ENCODE results near the gene GPR137C. TPM values are rescaled to one million over a fixed set of nuclear protein-coding genes. Genes with fewer than 3 reads are reported as not detected.
A peak's percentile ranks its signal among the peaks of the same experiment; 100 is the strongest.

The GPR137C gene
- total RNA-seq (2012; rRNA removed), result 0.44 and 0.51 TPM in 2 replicates

- H3K9me3 ChIP-seq (replicated peaks; ENCODE audit: low read length), result no peaks in the 10 kb centered on the region
- peak within 1 kb of the TSS; percentile 81 for H3K9ac ChIP-seq (ENCODE audit: low read depth, low read length)
- H3K4me2 ChIP-seq (ENCODE audit: low read length), result peak within 1 kb of the TSS; percentile 91
- no peaks in the 10 kb centered on the region for H3K27me3 ChIP-seq (ENCODE audit: control insufficient read depth, insufficient read depth, low read length)
- H3K4me1 ChIP-seq (ENCODE audit: control insufficient read depth, insufficient read depth, low read length), result no peaks in the 10 kb centered on the region
- peak within 1 kb of the TSS; percentile 83 for H3K4me3 ChIP-seq (ENCODE audit: low read length)
- H3K36me3 ChIP-seq (ENCODE audit: insufficient read depth, low read length), result no peaks in the 10 kb centered on the region
These were observed at the start of gene GPR137C, which contains the start of gene TXNDC16 for GRCh38 chr14:52552063-52552988. GPR137C (plus strand) TSS chr14:52552836; CDS start chr14:52553148, 312 bp downstream. TXNDC16 (minus strand) TSS chr14:52552505; CDS start chr14:52543557, 8,948 bp downstream.

- Histone ChIP-seq H3K4me1 (ENCODE audit: control insufficient read depth, insufficient read depth, low read length) (no peaks in the 10 kb centered on the region), H3K27me3 (ENCODE audit: control insufficient read depth, insufficient read depth, low read length) (no peaks in the 10 kb centered on the region), H3K36me3 (ENCODE audit: insufficient read depth, low read length) (no peaks in the 10 kb centered on the region), H3K9me3 (replicated peaks; ENCODE audit: low read length) (no peaks in the 10 kb centered on the region), H3K9ac (ENCODE audit: low read depth, low read length) (no peak overlapping the region), H3K4me2 (ENCODE audit: low read length) (no peak overlapping the region), H3K4me3 (ENCODE audit: low read length) (no peak overlapping the region)
These were observed 39.4 kb upstream of the GPR137C start for GRCh38 chr14:52513249-52513648.

GRCh38 chr14:52514046-52514811 lies 38.4 kb upstream of the GPR137C start:
- Histone ChIP-seq H3K4me3 (ENCODE audit: low read length) (no peak overlapping the region), H3K4me2 (ENCODE audit: low read length) (no peak overlapping the region), H3K4me1 (ENCODE audit: control insufficient read depth, insufficient read depth, low read length) (no peaks in the 10 kb centered on the region), H3K36me3 (ENCODE audit: insufficient read depth, low read length) (no peaks in the 10 kb centered on the region), H3K9me3 (replicated peaks; ENCODE audit: low read length) (no peaks in the 10 kb centered on the region), H3K27me3 (ENCODE audit: control insufficient read depth, insufficient read depth, low read length) (no peaks in the 10 kb centered on the region), H3K9ac (ENCODE audit: low read depth, low read length) (no peak overlapping the region)

GRCh38 chr14:52522033-52522432 lies 30.6 kb upstream of the GPR137C start:
- Histone ChIP-seq H3K4me1 (ENCODE audit: control insufficient read depth, insufficient read depth, low read length) (no peaks in the 10 kb centered on the region), H3K9me3 (replicated peaks; ENCODE audit: low read length) (no peaks in the 10 kb centered on the region), H3K4me2 (ENCODE audit: low read length) (no peak overlapping the region), H3K4me3 (ENCODE audit: low read length) (no peak overlapping the region), H3K36me3 (ENCODE audit: insufficient read depth, low read length) (no peaks in the 10 kb centered on the region), H3K27me3 (ENCODE audit: control insufficient read depth, insufficient read depth, low read length) (no peaks in the 10 kb centered on the region), H3K9ac (ENCODE audit: low read depth, low read length) (no peak overlapping the region)

GRCh38 chr14:52522581-52523345 lies 29.9 kb upstream of the GPR137C start:
- H3K4me1 ChIP-seq (ENCODE audit: control insufficient read depth, insufficient read depth, low read length), result no peaks in the 10 kb centered on the region
- no peak overlapping the region for H3K4me2 ChIP-seq (ENCODE audit: low read length)
- H3K9ac ChIP-seq (ENCODE audit: low read depth, low read length), result no peak overlapping the region
- no peak overlapping the region for H3K4me3 ChIP-seq (ENCODE audit: low read length)
- no peaks in the 10 kb centered on the region for H3K27me3 ChIP-seq (ENCODE audit: control insufficient read depth, insufficient read depth, low read length)
- H3K36me3 ChIP-seq (ENCODE audit: insufficient read depth, low read length), result no peaks in the 10 kb centered on the region
- H3K9me3 ChIP-seq (replicated peaks; ENCODE audit: low read length), result no peaks in the 10 kb centered on the region

- Histone ChIP-seq H3K4me1 (ENCODE audit: control insufficient read depth, insufficient read depth, low read length) (no peaks in the 10 kb centered on the region), H3K36me3 (ENCODE audit: insufficient read depth, low read length) (no peaks in the 10 kb centered on the region), H3K4me3 (ENCODE audit: low read length) (no peak overlapping the region), H3K4me2 (ENCODE audit: low read length) (no peak overlapping the region), H3K9ac (ENCODE audit: low read depth, low read length) (no peak overlapping the region), H3K9me3 (replicated peaks; ENCODE audit: low read length) (no peaks in the 10 kb centered on the region), H3K27me3 (ENCODE audit: control insufficient read depth, insufficient read depth, low read length) (no peaks in the 10 kb centered on the region)
These were observed 25.6 kb upstream of the GPR137C start for GRCh38 chr14:52527052-52527451.

GRCh38 chr14:52531481-52531880 lies 21.2 kb upstream of the GPR137C start:
- Histone ChIP-seq H3K9ac (ENCODE audit: low read depth, low read length) (no peak overlapping the region), H3K4me2 (ENCODE audit: low read length) (no peak overlapping the region), H3K4me1 (ENCODE audit: control insufficient read depth, insufficient read depth, low read length) (no peaks in the 10 kb centered on the region), H3K9me3 (replicated peaks; ENCODE audit: low read length) (no peaks in the 10 kb centered on the region), H3K36me3 (ENCODE audit: insufficient read depth, low read length) (no peaks in the 10 kb centered on the region), H3K27me3 (ENCODE audit: control insufficient read depth, insufficient read depth, low read length) (no peaks in the 10 kb centered on the region), H3K4me3 (ENCODE audit: low read length) (no peak overlapping the region)

- Histone ChIP-seq H3K27me3 (ENCODE audit: control insufficient read depth, insufficient read depth, low read length) (no peaks in the 10 kb centered on the region), H3K4me2 (ENCODE audit: low read length) (no peak overlapping the region), H3K9me3 (replicated peaks; ENCODE audit: low read length) (no peaks in the 10 kb centered on the region), H3K9ac (ENCODE audit: low read depth, low read length) (no peak overlapping the region), H3K36me3 (ENCODE audit: insufficient read depth, low read length) (no peaks in the 10 kb centered on the region), H3K4me1 (ENCODE audit: control insufficient read depth, insufficient read depth, low read length) (no peaks in the 10 kb centered on the region), H3K4me3 (ENCODE audit: low read length) (no peak overlapping the region)
These were observed 16.4 kb upstream of the GPR137C start for GRCh38 chr14:52536269-52536668.

GRCh38 chr14:52538623-52539022 lies 14.0 kb upstream of the GPR137C start:
- Histone ChIP-seq H3K4me1 (ENCODE audit: control insufficient read depth, insufficient read depth, low read length) (no peaks in the 10 kb centered on the region), H3K9me3 (replicated peaks; ENCODE audit: low read length) (no peaks in the 10 kb centered on the region), H3K4me2 (ENCODE audit: low read length) (no peak overlapping the region), H3K36me3 (ENCODE audit: insufficient read depth, low read length) (no peaks in the 10 kb centered on the region), H3K4me3 (ENCODE audit: low read length) (no peak overlapping the region), H3K27me3 (ENCODE audit: control insufficient read depth, insufficient read depth, low read length) (no peaks in the 10 kb centered on the region), H3K9ac (ENCODE audit: low read depth, low read length) (no peak overlapping the region)

- H3K9me3 ChIP-seq (replicated peaks; ENCODE audit: low read length), result no peaks in the 10 kb centered on the region
- no peaks in the 10 kb centered on the region for H3K27me3 ChIP-seq (ENCODE audit: control insufficient read depth, insufficient read depth, low read length)
- no peaks in the 10 kb centered on the region for H3K36me3 ChIP-seq (ENCODE audit: insufficient read depth, low read length)
- H3K4me1 ChIP-seq (ENCODE audit: control insufficient read depth, insufficient read depth, low read length), result no peaks in the 10 kb centered on the region
- no peak overlapping the region for H3K4me3 ChIP-seq (ENCODE audit: low read length)
- no peak overlapping the region for H3K9ac ChIP-seq (ENCODE audit: low read depth, low read length)
- no peak overlapping the region for H3K4me2 ChIP-seq (ENCODE audit: low read length)
These were observed 6.9 kb upstream of the GPR137C start for GRCh38 chr14:52545584-52546317.
